K562 (cell line): ENCODE measurements around the gene AGRN. TPM values are rescaled to one million over a fixed set of nuclear protein-coding genes. Genes with fewer than 3 reads are reported as not detected.

ENCODE experiments used
- ATAC-seq: fragments of 200-7000 bp; cut with Tn5 transposase; 3 replicates; pipeline ENCODE4 v1.9.1; 2020; ENCODE audit warnings: moderate library complexity
- BruUV-seq: library from RNA; stranded (reverse); fragments of 400-500 nt; replicated peaks from 2 replicates; lab custom pipeline; 2021; lab: Mats Ljungman, UMichigan
- CTCF ChIA-PET: fragments of 300-600 bp; formaldehyde crosslinking; extraction: SDS; loops from one replicate; lab custom pipeline; 2021; ENCODE audit warnings: low intra/inter-chr PET ratio; lab: Yijun Ruan, JAX
- POLR2A ChIA-PET: fragments of 300-600, 350-650 bp; sonication (Branson Sonifier 250); formaldehyde crosslinking; extraction: SDS; loops from one replicate; lab custom pipeline; 2021; ENCODE audit warnings: antibody characterized with exemption, inconsistent platforms; lab: Yijun Ruan, JAX
- DNase-seq, 4 experiments: peaks; one replicate each; pipeline versions ENCODE4 v3.0.0 to v3.0.0-alpha.2; 2011 to 2018; ENCODE audit warnings: low spot score in 3 of 4, mixed read lengths in 3 of 4; ENCODE audit errors: extremely low read depth in 1 of 4
- FAIRE-seq: peaks from 2 replicates; lab custom pipeline; 2011; peaks lifted over from hg19 to GRCh38; lab: Jason Lieb, UNC
- H2AFZ ChIP-seq: 2 replicates; pipeline ENCODE4 v1.6.0; 2011; ENCODE audit warnings: low read depth, low read length, control low read depth, inconsistent platforms
- H3K27ac ChIP-seq: fragments of 200-600 bp; 3 replicates; pipeline ENCODE4 v1.8.0; 2011; ENCODE audit warnings: low read depth, mild to moderate bottlenecking, control low read depth, inconsistent platforms, low read length, moderate library complexity, mixed read lengths; ENCODE audit errors: extremely low read depth
- H3K27me3 ChIP-seq, 2 experiments: fragments of 300-600 bp in 1 of 2; 2 replicates in 1 of 2; 3 replicates in 1 of 2; pipeline versions ENCODE4 v1.6.0 to v1.8.0; 2011; ENCODE audit warnings: inconsistent platforms in 2 of 2, low read length in 2 of 2, mild to moderate bottlenecking in 1 of 2, mixed read lengths in 1 of 2, moderate library complexity in 1 of 2; ENCODE audit not compliant: control insufficient read depth in 2 of 2, insufficient read depth in 2 of 2
- H3K36me3 ChIP-seq: fragments of 300-600 bp; 3 replicates; pipeline ENCODE4 v1.8.0; 2011; ENCODE audit warnings: mild to moderate bottlenecking, low read length, inconsistent platforms; ENCODE audit not compliant: control insufficient read depth, insufficient read depth
- H3K4me1 ChIP-seq, 2 experiments: fragments of 200-600 bp in 1 of 2; replicated peaks in 1 of 2; 2 replicates in 1 of 2; 3 replicates in 1 of 2; pipeline versions ENCODE4 v1.5.1 to v1.8.0; 2011; ENCODE audit warnings: inconsistent platforms in 2 of 2, low read length in 2 of 2, mild to moderate bottlenecking in 1 of 2, mixed read lengths in 1 of 2, moderate library complexity in 1 of 2; ENCODE audit not compliant: control insufficient read depth in 2 of 2, insufficient read depth in 2 of 2
- H3K4me2 ChIP-seq: 2 replicates; pipeline ENCODE4 v1.6.1; 2011; ENCODE audit warnings: low read length, control low read depth, inconsistent platforms, mixed read lengths; ENCODE audit not compliant: insufficient read depth
- H3K4me3 ChIP-seq: fragments of 200-600 bp; sonication (generic), shearing (Covaris generic); 2 replicates; pipeline ENCODE4 v1.5.1; 2016; ENCODE audit warnings: control low read depth, inconsistent platforms
- H3K79me2 ChIP-seq: fragments of 200-600 bp; 3 replicates; pipeline ENCODE4 v1.8.0; 2011; ENCODE audit warnings: low read length, inconsistent platforms; ENCODE audit not compliant: control insufficient read depth, insufficient read depth
- H3K9ac ChIP-seq, 2 experiments: 2 replicates each; pipeline versions ENCODE4 v1.6.0 to v1.6.1; 2011; ENCODE audit warnings: low read depth in 2 of 2, low read length in 2 of 2, control low read depth in 1 of 2, inconsistent platforms in 1 of 2, mild to moderate bottlenecking in 1 of 2, mixed read lengths in 1 of 2; ENCODE audit not compliant: insufficient read depth in 1 of 2
- H3K9me1 ChIP-seq: one replicate; pipeline ENCODE4 v1.6.0; 2011; ENCODE audit warnings: inconsistent platforms, mild to moderate bottlenecking, low read length, moderate library complexity; ENCODE audit not compliant: control insufficient read depth, insufficient read depth
- H3K9me3 ChIP-seq: replicated peaks from 2 replicates; pipeline ENCODE4 v1.5.1; 2011; ENCODE audit warnings: low read depth, low read length, inconsistent platforms; ENCODE audit not compliant: control insufficient read depth, insufficient read depth
- H4K20me1 ChIP-seq: replicated peaks from 2 replicates; pipeline ENCODE4 v1.6.1; 2011; ENCODE audit warnings: low read length, inconsistent platforms, mixed read lengths; ENCODE audit not compliant: control insufficient read depth, insufficient read depth
- CGGBP1 ChIP-seq: fragments of 250-450 bp; sonication (Bioruptor Pico); IDR thresholded peaks from 2 replicates; pipeline ENCODE4 v1.9.0; 2021; ENCODE audit warnings: mild to moderate bottlenecking
- MCM7 ChIP-seq, 2 experiments: fragments of 450-650 bp; IDR thresholded peaks; 2 replicates each; pipeline ENCODE4 v1.6.1; 2016 to 2018
- WGBS: fragments of 100-300 bp; shearing (Covaris generic); methylation state at CpG from one replicate; pipeline ENCODE4 v1.1.6; 2016; ENCODE audit warnings: low coverage, mixed read lengths; ENCODE audit not compliant: insufficient coverage; ENCODE audit errors: missing lambda C conversion rate; 5-methylcytosine and 5-hydroxymethylcytosine counted together
- in situ Hi-C: fragments of 300-500 bp; cut with MboI; formaldehyde crosslinking; loops from 4 replicates; pipeline ENCODE4 v1.15.0; 2018; ENCODE audit warnings: inconsistent platforms, mixed read lengths
- intact Hi-C: fragments of 100-400 bp; cut with micrococcal nuclease; formaldehyde crosslinking; loops from 2 replicates; pipeline ENCODE4 v1.14.2; 2022
- polyA plus RNA-seq, 8 experiments: library from polyadenylated mRNA; depleted of rRNA in 4 of 8; stranded (reverse) in 5 of 8; unstranded in 3 of 8; fragments of >200 nt; fragmentation: Nextera tagmentation in 2 of 8; fragmentation: Illumina TruSeq in 1 of 8; extraction: Ambion mirVana in 2 of 8; extraction: Trizol in 1 of 8; gene quantifications; 2 replicates each; pipeline versions ENCODE4 v1.2.1 to v1.2.3, GENCODE V29; 2011 to 2014; ENCODE audit warnings: inconsistent platforms in 1 of 8, missing spikeins in 1 of 8
- total RNA-seq, 7 experiments: library from RNA; depleted of rRNA in 6 of 7; stranded (reverse); fragments of >200 nt in 6 of 7; fragmentation: Illumina TruSeq in 2 of 7; extraction: Trizol in 2 of 7; gene quantifications; 2 replicates each; pipeline versions ENCODE4 v1.2.1 to v1.2.3, GENCODE V29; 2011 to 2021; ENCODE audit warnings: low replicate concordance in 1 of 7
- TF ChIP-seq, protein P1 (sequence below), 2 experiments: IDR thresholded peaks in 1 of 2; conservative IDR thresholded peaks in 1 of 2; 2 replicates each; pipeline ENCODE4 v1.6.1; 2016; ENCODE audit warnings: low read depth in 2 of 2, mild to moderate bottlenecking in 1 of 2, missing compliant biosample characterization in 1 of 2, missing genetic modification characterization in 1 of 2, moderate library complexity in 1 of 2
- TF ChIP-seq, protein P2 (sequence below): fragments of 200-600 bp; sonication (generic); IDR thresholded peaks from one replicate; pipeline ENCODE4 v1.6.1; 2012; ENCODE audit warnings: mild to moderate bottlenecking, low read depth, low read length, inconsistent platforms

Gene AGRN
- total and polyA plus RNA-seq, 9 of the 15 experiments (the other 6 are each of a cell fraction or from before 2014, with no cell fraction given): 0.04 to 111 (median 18.1) TPM

DNA sequence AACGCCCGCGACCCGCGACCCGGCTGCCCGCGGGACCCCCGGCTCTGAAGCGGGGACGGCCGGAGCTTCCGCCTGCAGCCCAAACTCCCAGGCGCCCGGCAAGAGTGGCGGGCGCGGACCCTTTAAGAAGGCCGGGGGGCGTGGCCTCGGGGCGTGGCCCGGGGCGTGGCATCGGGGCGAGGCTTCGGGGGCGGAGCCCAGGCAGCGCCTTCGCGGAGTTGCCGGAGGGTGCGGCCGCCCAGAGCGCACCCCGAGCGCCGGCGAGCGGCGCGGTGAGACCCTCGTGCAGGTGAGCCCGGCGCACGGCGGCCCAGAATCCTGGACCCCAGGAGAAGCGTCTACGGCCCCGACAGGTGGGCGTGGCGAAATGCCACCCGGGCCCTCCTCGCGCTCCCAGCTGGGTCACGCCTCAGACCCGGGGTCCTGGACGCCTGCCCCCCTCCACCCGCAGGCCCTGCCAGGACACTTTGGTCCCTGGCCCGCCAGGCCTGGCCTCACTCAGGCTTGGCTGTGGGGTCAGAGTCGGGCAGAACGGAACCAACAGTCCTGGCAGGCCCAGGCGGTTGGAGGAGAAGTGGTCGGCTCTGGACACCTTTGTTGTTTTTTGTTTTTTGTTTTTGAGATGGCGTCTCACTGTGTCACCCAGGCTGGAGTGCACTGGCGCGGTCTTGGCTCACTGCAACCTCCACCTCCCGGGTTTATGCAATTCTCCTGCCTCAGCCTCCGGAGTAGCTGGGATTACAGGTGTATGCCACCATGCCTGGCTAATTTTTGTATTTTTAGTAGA lies 39.8 kb downstream of the AGRN start:
- POLR2A ChIA-PET: interaction anchor here (0.5 to 1.5 kb wide), 4 partner anchors 8 to 170 kb away, joined by 3 to 4 read pairs (median 3); no protein-coding TSS in a partner anchor
- Histone ChIP-seq H4K20me1 (no peaks in the 10 kb centered on the region), H3K4me3 (peak overlapping the region; percentile 69), H3K9me3 (no peaks in the 10 kb centered on the region), H3K27ac (peak overlapping the region; percentile 67), H3K9me1 (no peaks in the 10 kb centered on the region), H3K79me2 (no peaks in the 10 kb centered on the region), H3K27me3 (no peaks in the 10 kb centered on the region), H3K4me2 (peak overlapping the region; percentile 90), H3K4me1 (peaks cover 50 to 85% of the 10 kb centered on the region in 2 experiments), H2AFZ (peak overlapping the region; percentile 84), H3K9ac (peak overlapping the region; percentile 74 to 92), H3K36me3 (peaks cover 9% of the 10 kb centered on the region; the same call in 1 of the 3 replicates)
- 5% methylated on average over 42 of the region's 69 CpGs for WGBS
- CTCF ChIA-PET: interaction anchor here (0.8 kb wide), 1 partner anchor 190 kb away, joined by 3 read pairs; no protein-coding TSS in a partner anchor
- intact Hi-C loops (loop anchor here (5.0 kb wide), 3 partner anchors 37 to 137 kb away; partner anchors contain the start of genes AGRN, HES4 and SAMD11), in situ Hi-C loops (loop anchor here (10.0 kb wide), 1 partner anchor 75 kb away; the partner anchor contains the start of gene PERM1)
- DNase-seq (peak; percentile 94 to 97 (median 94)), FAIRE-seq (peak; percentile 49), ATAC-seq (peak; percentile 87)
- BruUV-seq: TSS peak; percentile 47
- TF ChIP-seq CGGBP1 (no peak), MCM7 (IDR thresholded peaks at IDR 0.05) (no peak)
- TF ChIP-seq, protein P1, sequence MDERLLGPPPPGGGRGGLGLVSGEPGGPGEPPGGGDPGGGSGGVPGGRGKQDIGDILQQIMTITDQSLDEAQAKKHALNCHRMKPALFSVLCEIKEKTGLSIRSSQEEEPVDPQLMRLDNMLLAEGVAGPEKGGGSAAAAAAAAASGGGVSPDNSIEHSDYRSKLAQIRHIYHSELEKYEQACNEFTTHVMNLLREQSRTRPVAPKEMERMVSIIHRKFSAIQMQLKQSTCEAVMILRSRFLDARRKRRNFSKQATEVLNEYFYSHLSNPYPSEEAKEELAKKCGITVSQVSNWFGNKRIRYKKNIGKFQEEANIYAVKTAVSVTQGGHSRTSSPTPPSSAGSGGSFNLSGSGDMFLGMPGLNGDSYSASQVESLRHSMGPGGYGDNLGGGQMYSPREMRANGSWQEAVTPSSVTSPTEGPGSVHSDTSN (CRISPR knock-in tag; IDR thresholded peaks at IDR 0.05; ENCODE audit: low read depth): no peak
- TF ChIP-seq, protein P1 (tag; conservative IDR thresholded peaks at IDR 0.05; ENCODE audit: low read depth): no peak
- TF ChIP-seq, protein P2, sequence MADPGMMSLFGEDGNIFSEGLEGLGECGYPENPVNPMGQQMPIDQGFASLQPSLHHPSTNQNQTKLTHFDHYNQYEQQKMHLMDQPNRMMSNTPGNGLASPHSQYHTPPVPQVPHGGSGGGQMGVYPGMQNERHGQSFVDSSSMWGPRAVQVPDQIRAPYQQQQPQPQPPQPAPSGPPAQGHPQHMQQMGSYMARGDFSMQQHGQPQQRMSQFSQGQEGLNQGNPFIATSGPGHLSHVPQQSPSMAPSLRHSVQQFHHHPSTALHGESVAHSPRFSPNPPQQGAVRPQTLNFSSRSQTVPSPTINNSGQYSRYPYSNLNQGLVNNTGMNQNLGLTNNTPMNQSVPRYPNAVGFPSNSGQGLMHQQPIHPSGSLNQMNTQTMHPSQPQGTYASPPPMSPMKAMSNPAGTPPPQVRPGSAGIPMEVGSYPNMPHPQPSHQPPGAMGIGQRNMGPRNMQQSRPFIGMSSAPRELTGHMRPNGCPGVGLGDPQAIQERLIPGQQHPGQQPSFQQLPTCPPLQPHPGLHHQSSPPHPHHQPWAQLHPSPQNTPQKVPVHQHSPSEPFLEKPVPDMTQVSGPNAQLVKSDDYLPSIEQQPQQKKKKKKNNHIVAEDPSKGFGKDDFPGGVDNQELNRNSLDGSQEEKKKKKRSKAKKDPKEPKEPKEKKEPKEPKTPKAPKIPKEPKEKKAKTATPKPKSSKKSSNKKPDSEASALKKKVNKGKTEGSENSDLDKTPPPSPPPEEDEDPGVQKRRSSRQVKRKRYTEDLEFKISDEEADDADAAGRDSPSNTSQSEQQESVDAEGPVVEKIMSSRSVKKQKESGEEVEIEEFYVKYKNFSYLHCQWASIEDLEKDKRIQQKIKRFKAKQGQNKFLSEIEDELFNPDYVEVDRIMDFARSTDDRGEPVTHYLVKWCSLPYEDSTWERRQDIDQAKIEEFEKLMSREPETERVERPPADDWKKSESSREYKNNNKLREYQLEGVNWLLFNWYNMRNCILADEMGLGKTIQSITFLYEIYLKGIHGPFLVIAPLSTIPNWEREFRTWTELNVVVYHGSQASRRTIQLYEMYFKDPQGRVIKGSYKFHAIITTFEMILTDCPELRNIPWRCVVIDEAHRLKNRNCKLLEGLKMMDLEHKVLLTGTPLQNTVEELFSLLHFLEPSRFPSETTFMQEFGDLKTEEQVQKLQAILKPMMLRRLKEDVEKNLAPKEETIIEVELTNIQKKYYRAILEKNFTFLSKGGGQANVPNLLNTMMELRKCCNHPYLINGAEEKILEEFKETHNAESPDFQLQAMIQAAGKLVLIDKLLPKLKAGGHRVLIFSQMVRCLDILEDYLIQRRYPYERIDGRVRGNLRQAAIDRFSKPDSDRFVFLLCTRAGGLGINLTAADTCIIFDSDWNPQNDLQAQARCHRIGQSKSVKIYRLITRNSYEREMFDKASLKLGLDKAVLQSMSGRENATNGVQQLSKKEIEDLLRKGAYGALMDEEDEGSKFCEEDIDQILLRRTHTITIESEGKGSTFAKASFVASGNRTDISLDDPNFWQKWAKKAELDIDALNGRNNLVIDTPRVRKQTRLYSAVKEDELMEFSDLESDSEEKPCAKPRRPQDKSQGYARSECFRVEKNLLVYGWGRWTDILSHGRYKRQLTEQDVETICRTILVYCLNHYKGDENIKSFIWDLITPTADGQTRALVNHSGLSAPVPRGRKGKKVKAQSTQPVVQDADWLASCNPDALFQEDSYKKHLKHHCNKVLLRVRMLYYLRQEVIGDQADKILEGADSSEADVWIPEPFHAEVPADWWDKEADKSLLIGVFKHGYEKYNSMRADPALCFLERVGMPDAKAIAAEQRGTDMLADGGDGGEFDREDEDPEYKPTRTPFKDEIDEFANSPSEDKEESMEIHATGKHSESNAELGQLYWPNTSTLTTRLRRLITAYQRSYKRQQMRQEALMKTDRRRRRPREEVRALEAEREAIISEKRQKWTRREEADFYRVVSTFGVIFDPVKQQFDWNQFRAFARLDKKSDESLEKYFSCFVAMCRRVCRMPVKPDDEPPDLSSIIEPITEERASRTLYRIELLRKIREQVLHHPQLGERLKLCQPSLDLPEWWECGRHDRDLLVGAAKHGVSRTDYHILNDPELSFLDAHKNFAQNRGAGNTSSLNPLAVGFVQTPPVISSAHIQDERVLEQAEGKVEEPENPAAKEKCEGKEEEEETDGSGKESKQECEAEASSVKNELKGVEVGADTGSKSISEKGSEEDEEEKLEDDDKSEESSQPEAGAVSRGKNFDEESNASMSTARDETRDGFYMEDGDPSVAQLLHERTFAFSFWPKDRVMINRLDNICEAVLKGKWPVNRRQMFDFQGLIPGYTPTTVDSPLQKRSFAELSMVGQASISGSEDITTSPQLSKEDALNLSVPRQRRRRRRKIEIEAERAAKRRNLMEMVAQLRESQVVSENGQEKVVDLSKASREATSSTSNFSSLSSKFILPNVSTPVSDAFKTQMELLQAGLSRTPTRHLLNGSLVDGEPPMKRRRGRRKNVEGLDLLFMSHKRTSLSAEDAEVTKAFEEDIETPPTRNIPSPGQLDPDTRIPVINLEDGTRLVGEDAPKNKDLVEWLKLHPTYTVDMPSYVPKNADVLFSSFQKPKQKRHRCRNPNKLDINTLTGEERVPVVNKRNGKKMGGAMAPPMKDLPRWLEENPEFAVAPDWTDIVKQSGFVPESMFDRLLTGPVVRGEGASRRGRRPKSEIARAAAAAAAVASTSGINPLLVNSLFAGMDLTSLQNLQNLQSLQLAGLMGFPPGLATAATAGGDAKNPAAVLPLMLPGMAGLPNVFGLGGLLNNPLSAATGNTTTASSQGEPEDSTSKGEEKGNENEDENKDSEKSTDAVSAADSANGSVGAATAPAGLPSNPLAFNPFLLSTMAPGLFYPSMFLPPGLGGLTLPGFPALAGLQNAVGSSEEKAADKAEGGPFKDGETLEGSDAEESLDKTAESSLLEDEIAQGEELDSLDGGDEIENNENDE: no peak
